Globus pallidus (tissue), 1 donor: ENCODE data around the gene GINS2.

Source experiments
- DNase-seq: peaks from one replicate; pipeline ENCODE4 v3.0.0-alpha.2; 2015; ENCODE audit warnings: low spot score

GINS2 gene

GRCh38 chr16:85667841-85668413 is 20.8 kb downstream of the GINS2 start:
- no peak for DNase-seq

- no peak for DNase-seq
These were observed 21.5 kb downstream of the GINS2 start for GRCh38 chr16:85667261-85667660.

GRCh38 chr16:85665929-85666328 is 22.8 kb downstream of the GINS2 start:
- DNase-seq = no peak

GRCh38 chr16:85665373-85665740 is 23.4 kb downstream of the GINS2 start:
- DNase-seq = no peak

- DNase-seq = peak; percentile 38
These were observed 24.0 kb downstream of the GINS2 start for GRCh38 chr16:85664580-85665372.

- DNase-seq = no peak
These were observed 24.8 kb downstream of the GINS2 start for GRCh38 chr16:85663891-85664321.

- DNase-seq = no peak
These were observed 25.6 kb downstream of the GINS2 start for GRCh38 chr16:85662976-85663830.

- no peak for DNase-seq
These were observed 26.3 kb downstream of the GINS2 start for GRCh38 chr16:85662482-85662812.

GRCh38 chr16:85661740-85662481 is 26.8 kb downstream of the GINS2 start:
- DNase-seq = no peak

GRCh38 chr16:85660843-85661739 is 27.7 kb downstream of the GINS2 start:
- no peak for DNase-seq

GRCh38 chr16:85659805-85660511 is 28.8 kb downstream of the GINS2 start:
- DNase-seq = peak; percentile 72

GRCh38 chr16:85659336-85659735 is 29.4 kb downstream of the GINS2 start:
- no peak for DNase-seq

GRCh38 chr16:85658504-85659326 is 30.0 kb downstream of the GINS2 start:
- DNase-seq = no peak

GRCh38 chr16:85657996-85658395 is 30.8 kb downstream of the GINS2 start:
- no peak for DNase-seq

- no peak for DNase-seq
These were observed 31.5 kb downstream of the GINS2 start for GRCh38 chr16:85657267-85657650.

GRCh38 chr16:85656351-85657266 is 32.1 kb downstream of the GINS2 start:
- DNase-seq = no peak

- no peak for DNase-seq
These were observed 33.3 kb downstream of the GINS2 start for GRCh38 chr16:85655216-85656129.
